ENCODE data around the gene USP47.

GRCh38 chr11:11967669-11968510, 126.1 kb downstream of the USP47 start:
- no peak for TF ChIP-seq CTCF (conservative IDR thresholded peaks at IDR 0.05; ENCODE audit: low read depth in 2 of 2)
- no peak for TF ChIP-seq POLR2AphosphoS5 (IDR thresholded peaks at IDR 0.05; ENCODE audit: low read depth)
- TF ChIP-seq, protein P1, sequence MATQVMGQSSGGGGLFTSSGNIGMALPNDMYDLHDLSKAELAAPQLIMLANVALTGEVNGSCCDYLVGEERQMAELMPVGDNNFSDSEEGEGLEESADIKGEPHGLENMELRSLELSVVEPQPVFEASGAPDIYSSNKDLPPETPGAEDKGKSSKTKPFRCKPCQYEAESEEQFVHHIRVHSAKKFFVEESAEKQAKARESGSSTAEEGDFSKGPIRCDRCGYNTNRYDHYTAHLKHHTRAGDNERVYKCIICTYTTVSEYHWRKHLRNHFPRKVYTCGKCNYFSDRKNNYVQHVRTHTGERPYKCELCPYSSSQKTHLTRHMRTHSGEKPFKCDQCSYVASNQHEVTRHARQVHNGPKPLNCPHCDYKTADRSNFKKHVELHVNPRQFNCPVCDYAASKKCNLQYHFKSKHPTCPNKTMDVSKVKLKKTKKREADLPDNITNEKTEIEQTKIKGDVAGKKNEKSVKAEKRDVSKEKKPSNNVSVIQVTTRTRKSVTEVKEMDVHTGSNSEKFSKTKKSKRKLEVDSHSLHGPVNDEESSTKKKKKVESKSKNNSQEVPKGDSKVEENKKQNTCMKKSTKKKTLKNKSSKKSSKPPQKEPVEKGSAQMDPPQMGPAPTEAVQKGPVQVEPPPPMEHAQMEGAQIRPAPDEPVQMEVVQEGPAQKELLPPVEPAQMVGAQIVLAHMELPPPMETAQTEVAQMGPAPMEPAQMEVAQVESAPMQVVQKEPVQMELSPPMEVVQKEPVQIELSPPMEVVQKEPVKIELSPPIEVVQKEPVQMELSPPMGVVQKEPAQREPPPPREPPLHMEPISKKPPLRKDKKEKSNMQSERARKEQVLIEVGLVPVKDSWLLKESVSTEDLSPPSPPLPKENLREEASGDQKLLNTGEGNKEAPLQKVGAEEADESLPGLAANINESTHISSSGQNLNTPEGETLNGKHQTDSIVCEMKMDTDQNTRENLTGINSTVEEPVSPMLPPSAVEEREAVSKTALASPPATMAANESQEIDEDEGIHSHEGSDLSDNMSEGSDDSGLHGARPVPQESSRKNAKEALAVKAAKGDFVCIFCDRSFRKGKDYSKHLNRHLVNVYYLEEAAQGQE (IDR thresholded peaks at IDR 0.05; ENCODE audit: unreplicated experiment) = no peak
- no peak for TF ChIP-seq EZH2phosphoT487 (IDR thresholded peaks at IDR 0.05; ENCODE audit: unreplicated experiment)
